HG03342 (cell line): ENCODE results near the gene INSM1.
"Not testable (repeated sequence)": the region's sequence is repeated elsewhere in the genome, so short reads cannot be mapped to it uniquely, and the experiment has no call there.

Experiments
- ATAC-seq: cut with Tn5 transposase; IDR thresholded peaks from one replicate; pipeline ENCODE4 v1.9.1; 2021; ENCODE audit warnings: mild to moderate bottlenecking, moderate library complexity; ENCODE audit not compliant: unreplicated experiment

The INSM1 gene, protein sequence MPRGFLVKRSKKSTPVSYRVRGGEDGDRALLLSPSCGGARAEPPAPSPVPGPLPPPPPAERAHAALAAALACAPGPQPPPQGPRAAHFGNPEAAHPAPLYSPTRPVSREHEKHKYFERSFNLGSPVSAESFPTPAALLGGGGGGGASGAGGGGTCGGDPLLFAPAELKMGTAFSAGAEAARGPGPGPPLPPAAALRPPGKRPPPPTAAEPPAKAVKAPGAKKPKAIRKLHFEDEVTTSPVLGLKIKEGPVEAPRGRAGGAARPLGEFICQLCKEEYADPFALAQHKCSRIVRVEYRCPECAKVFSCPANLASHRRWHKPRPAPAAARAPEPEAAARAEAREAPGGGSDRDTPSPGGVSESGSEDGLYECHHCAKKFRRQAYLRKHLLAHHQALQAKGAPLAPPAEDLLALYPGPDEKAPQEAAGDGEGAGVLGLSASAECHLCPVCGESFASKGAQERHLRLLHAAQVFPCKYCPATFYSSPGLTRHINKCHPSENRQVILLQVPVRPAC

DNA sequence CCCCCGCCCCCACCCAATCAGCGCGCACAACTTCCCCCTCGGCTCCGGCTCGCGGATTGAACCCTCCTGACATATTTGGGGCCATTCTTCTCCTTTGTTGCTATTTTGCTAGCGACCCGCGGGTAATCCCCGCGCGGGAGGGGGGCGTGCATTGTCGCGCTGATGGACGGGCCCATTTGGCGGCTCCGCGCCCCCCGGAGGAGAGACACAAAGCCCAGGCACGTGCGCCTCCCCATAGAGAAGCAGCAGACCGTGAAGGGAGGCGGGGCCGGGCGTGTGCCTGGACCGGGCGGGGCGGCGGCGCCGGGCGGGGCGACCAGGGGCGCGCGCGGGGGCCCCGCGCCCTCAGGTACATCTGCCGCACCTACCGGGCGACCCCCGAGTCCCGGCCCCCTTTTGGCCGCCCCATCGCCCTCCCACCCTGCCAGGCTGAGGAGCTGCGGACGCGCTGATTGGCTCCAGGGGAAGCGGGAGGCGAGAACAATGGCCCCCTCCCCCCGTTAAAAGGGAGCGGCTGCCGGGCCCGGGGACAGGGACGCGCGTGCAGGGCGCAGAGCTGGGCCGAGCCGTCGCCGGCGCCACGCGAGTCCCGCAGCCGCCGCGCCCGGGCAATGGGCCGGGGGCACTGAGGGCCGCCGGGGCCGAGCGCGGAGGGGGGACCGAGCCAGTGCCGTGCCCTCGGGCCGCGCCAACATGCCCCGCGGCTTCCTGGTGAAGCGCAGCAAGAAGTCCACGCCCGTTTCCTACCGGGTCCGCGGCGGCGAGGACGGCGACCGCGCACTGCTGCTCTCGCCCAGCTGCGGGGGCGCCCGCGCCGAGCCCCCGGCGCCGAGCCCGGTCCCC lies at the start of gene INSM1:
Gene INSM1 (plus strand): TSS at position 530 of the 843 bp plus-strand sequence. CDS start 164 bp downstream, at position 694.
- ATAC-seq, result no peak

DNA sequence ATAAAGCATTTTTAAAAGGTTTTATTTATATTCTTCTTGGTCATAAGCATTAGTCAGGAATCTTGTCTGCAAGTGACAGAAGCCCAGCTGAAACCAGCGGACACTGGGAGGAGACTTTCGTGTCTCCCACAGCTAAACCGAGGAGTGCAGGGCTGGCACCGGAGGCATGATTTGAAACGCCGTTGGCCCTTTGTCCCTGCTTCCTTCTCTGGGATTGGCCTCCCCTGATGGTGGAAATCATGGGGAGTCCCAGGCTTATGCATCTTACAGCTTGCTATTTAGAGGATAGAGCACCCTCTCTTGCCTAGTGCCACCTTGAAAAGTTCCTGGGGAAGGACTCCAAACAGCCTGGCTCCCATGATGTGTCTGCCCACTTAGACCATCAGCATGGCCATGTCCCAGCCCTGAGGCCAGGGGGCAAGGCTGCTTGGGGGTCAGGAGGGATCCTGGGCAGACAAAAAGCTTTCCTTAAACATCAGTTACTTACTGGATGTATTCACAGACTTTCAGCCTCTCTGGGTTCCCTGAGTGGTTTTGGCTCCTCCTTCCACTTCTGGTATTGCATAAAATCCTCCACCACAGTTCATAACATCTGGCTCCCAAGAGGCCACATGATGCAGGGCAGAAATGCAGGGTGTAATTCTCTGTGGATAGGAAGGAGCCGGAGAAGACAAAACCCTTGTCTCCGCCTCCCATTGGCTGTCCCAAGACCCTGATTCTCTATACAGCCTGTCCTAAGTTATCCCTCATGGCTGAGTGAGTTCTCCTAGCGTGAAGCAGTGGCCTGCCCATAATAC lies 49.3 kb upstream of the INSM1 start:
- no peak for ATAC-seq

DNA sequence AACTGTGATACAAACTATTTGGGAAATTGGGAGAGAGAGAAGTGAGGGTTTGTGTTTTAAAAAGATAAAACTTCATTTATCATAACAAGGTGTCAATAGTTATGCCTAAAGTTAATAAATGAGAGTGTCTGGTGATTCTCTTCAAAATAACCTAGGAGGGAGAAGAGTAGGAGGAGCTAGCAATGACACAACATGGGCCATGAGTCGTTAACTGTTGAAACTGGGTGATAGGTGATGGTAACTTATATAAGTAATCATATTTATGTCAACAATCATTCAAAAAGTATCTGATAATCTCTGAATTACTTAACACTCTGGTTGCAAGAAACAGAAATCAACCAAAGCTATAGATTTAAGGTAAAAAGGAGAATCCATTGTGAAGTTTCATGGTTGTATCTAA lies 46.8 kb upstream of the INSM1 start:
- ATAC-seq, result no peak

DNA sequence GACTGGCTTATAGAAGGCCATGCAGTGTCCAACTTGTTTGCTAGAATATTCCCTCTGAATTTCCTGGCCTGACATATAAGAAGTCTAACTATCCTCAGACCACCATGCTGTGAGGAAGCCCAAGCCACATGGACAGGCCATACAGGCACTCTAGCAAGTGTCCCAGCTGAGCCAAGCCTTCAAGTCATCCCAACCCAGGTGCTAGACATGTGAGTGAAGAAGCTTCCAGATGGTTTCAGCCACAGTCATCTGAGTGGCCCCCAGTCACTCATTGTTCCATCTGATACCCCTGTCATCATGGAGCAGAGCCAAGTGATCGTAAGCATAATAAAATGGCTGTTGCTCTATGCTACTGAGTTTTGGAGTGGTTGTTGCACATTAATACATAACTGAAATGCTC lies 46.0 kb upstream of the INSM1 start:
- no peak for ATAC-seq

DNA sequence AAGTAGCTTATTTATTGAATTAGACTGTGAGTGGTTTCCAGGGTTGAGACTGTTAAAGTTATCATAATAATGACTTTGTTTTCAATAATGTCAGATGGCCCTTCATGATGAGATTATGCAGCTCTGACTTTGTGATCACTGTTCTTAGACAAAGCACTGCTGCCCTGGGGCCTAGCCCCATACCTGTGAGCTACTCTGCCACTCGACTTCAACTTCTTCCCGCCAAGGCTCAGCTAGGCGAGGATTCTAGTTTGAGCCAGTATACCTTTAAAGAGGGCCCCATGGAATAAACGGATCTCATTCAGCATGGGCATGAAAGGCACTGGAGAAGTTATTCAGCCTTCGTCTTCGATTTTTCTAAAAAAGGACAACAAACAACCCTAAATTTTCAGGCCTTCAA lies 45.0 kb upstream of the INSM1 start:
- no peak for ATAC-seq

DNA sequence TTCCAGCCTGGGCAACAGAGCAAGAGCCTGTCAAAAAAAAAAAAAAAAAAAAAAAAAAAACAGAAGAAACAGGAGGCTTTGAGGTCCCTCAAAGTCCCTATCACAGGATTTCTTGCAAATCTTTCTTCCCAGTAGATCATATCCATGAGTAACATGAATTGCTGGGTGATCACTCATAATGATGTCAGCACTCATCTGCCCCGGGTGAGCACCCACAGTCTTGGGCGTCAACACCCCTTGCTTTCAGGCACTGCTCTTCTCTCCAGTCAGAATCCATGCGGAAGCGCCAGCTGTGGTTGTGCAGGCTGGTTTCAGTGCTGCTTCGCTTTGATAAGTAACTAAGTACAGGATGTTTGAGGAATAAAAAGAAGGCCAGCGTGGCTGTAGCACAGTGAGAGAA lies 40.2 kb upstream of the INSM1 start:
- ATAC-seq, result no peak

DNA sequence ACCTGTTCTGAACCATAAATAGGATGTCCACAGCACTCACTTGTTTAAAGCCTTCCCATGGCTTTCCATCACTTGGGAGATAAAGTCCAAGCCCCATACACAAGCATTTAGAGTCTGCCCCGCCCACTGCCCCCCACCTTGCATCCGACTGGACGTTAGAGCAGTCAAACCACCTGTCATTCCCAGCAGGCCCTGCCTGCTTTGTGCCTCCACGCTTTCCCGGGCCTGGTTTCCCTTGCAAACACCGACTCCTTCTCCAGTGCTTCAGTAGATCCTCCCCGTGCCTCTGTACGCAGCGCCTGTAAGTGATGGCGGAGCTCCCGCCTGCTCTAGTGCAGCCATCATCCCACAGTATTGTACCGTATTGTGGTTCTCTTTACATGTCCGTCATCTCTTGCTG lies 38.3 kb upstream of the INSM1 start:
- ATAC-seq, result no peak

DNA sequence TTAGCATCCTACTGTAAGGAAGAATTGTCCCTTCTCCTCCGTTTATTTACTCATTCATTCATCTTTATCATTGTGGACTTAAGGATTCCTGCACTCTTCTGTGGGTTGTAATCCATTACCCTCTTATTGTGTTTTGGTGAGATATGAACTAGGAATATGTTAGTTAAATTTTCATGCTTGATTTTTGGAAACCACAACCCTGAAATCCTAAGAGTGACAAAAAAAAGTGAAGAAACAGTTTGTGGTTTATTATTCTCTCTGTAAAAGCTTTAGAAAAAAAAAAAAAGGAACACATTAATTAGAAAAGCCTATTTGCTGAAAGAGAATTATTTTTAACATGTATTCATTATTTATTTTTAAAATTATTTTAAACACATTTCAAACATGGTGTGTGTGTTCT lies 36.7 kb upstream of the INSM1 start:
- no peak for ATAC-seq

DNA sequence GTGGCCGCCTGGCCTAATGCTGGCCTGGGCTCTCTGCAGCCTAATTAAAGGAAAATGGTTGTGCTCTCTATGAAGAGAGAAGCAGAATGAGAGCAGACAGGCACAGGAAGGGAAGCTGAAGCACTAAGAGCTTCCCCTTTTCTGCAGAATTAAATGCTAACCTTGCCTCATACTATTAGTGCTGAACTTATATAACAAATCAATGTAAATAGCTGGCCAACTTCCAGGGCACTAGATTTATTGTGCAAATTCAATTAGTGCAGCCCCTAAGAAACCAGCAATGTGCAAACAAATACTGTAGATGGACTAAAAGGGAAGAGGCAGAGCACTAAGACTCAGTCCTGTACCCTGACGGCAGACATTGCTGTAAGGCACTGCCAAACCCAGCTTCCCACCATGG lies 36.1 kb upstream of the INSM1 start:
- no peak for ATAC-seq

DNA sequence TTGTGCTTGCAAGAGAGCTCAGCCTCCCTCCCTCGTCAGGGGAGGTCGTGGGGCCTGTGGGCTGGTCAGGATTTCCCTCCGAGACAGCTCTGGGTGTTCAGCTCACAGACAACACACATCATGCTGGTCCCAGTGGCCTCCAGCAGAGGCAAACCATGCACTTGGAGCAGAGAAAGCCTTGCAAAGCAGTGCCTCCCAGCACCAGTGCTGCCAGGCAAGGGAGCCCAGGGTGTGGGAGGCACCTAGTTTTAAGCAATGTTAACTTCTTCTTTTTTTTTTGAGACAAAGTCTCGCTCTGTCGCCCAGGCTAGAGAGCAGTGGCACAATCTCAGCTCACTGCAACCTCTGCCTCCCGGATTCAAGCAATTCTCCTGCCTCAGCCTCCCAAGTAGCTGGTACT lies 34.0 kb upstream of the INSM1 start:
- no peak for ATAC-seq

DNA sequence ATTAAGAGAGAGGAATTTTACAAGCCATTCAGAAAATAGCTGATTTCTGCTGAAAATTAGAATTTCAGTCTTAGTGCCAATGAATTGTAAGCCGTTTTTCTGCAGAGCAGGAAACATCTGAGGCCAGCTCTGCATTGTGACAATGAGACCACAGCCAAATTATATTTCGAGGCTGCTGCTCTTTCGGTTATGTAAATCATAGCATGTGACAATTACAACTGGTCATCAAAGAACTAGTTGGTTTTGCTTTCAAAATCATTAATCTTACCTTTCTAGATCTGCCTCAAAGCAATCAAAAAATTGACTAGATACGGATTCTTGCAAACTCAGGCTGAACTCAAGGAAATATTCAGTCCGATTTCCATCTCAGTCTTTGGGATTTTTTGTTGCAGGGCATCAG lies 33.4 kb upstream of the INSM1 start:
- peak; percentile 97 for ATAC-seq

DNA sequence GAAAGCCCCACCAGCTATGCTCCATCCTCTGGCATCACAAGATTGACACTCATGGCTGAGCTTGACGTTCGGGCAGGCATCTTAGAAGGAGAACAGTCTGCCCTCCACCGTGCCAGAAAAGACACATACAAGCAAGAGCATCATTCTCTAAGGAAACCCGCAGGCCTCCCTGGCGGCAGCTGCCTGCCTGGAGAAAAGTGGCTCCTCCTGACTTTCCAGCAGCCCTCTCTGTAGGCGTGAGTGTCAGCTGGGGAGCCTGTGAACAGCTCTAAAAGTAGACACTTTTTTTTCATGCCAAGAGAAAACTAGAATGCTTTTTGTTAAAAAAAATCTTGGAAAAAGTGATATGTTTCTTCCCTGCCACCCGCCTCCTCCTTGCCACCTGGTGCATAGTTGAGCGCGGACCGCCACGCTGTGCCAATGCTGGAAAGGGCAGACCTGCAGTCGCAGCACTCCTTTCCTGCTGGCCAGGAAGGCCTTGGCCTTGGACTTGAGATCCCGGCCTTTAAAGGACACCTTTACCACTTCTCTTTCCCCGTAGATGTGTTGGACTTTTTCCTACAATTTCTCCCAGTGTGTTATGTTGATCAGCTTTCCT lies 29.7 kb upstream of the INSM1 start:
- ATAC-seq, result no peak

DNA sequence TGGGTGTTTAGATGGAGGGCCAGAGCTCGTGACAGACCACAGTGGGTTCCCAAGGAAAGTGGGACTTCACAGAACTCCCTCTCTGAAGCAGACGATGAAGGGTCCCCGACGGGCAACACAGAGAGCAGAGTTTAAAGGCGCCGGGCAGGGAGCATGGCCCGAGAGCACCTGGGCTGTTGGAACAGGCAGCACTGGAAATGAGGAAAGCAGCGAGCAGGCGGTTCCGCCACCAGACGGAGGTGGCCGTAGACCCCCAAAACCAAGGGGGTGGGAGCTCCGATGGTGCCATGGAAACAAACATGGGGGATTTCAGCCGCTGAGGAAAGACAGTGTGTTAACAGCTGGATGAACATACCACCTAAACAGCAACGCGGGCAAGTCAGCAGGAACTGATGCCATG lies 27.5 kb upstream of the INSM1 start:
- no peak for ATAC-seq

DNA sequence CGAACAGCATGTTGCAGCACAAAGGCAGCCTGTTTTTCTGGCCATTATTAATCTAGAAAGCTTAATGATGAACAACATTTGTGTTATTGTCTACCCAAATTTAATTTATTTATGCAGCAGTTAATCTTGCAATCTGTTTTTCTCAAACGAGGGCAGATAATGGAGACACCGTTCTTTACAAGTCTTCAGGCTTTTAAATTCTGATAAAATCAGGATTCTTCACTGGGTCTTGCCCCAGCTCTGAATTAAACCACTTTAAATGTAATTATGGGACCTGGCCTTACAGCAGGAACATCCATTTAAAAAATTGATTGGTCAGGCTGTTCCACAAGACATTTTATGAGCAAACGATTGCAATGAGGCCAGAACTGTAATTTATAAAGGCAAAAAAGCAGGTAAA lies 26.5 kb upstream of the INSM1 start:
- no peak for ATAC-seq

DNA sequence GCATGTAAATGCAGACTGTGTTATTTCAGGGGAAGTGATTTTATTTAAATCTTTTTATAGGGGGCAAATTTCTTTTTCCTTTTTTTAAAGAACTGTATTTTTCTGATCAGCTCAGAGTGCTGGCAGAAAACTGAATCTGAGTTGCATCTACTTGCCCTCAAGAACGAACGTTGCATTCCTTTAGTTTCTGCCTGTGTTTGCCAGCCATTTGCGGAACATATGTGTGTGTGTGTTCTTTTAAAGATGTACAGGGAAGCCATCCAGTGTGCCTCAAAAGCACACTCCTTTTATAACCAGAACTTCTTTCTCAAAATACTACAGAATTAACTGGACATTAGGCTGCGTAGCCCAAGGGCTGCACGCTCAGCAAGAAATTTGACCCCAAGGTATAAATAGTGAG lies 25.8 kb upstream of the INSM1 start:
- no peak for ATAC-seq

DNA sequence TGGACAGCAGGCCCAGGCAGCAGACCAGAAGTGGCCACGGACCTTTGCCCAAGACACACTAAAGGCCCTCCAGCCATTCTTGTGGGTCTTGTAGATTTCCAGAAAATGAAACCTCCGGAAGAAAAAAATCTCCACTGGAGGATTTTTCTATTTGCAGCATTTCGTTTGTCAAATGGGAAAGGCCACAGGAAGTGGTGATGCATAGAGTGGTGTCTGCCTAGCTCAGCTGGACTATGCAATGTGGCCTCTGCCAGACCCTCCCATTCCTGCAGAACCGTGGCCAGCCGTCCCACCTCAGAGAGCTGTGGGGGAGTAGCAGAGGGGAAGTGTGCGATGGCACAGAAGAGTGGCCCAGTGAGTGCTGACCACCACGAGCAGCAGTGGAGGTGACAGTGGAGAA lies 24.0 kb upstream of the INSM1 start:
- no peak for ATAC-seq

DNA sequence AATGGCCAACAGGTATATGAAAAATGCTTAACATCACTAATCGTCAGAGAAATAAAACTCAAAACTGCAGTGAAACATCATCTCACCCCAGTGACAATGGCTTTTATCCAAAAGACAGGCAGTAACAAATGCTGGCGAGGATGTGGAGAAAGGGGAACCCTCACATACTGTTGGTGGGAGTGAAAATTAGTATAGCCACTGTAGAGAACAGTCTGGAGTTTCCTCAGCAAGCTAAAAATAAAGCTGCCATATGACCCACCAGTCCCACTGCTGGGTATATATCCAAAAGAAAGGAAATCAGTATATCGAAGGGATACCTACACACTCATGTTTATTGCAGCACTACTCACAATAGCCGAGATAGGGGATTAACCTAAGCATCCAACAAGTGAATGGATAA lies 23.4 kb upstream of the INSM1 start:
- no peak for ATAC-seq

DNA sequence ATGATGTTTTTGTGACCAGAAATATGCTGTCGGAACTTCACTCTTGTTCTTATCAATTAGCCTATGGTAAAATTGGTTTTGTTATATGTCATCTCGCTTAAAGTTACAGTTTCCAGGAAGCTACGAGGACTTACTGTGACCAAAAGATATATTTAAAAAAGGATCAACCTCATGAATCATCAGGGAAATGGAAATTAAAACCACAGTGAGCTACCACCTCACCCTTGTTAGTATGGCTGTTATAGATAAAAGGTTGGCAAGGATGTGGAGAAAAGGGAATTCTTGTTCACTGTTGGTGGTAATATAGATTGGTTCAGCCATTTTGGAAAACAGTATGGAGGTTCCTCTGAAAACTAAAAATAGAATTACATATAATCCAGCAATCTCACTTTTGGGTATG lies 14.3 kb upstream of the INSM1 start:
- no peak for ATAC-seq

DNA sequence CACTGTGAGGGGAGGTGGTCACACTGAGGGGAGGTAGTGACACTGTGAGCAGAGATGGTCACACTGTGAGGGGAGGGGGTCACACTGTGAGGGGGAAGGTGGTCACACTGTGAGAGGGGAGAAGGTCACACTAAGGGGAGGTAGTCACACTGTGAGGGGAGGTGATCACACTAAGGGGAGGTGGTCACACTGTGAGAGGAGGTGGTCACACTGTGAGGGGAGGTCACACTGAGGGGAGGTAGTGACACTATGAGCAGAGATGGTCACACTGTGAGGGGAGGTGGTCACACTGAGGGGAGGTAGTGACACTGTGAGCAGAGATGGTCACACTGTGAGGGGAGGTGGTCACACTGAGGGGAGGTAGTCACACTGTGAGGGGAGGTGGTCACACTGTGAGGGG lies 12.4 kb upstream of the INSM1 start:
- not testable (repeated sequence) for ATAC-seq

DNA sequence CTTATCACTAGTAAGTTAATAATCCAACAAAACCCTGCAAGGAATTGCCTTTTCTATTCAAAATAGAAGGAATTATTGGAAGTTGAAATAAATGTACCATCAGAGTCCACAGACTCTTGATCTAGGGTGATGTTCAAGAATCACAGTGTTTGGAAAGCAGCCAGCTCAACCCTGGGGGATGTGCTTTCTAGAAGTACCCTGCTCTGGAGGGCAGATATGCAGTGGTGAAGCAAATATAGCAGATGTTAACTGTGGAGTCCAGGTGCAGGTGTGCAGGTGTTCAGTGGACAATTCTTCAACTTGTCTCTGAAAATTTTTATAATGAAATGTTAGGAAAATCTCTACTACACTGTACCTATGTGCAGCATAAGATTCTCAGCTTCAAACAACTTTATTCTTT lies 9.1 kb upstream of the INSM1 start:
- no peak for ATAC-seq

DNA sequence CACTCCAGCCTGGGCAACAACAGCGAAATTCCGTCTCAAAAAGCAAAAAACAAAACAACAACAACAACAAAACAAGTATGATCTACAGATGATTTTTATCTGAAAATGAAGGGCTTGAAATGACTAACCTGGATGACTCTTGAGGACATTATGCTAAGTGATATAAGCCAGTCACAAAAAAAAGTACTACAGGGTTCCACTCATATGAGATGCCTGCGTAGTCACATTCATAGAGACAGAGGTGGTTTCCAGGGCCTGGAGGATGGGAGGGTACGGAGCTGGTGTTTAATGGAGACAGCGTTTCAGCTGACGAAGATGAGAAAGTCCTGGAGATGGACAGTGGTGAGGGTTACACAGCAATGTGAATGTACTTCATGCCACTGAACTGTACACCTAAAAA lies 8.3 kb upstream of the INSM1 start:
- no peak for ATAC-seq
